KOPT-K1 (cell line): ENCODE data around the gene IFNE.
"Not testable (repeated sequence)": the region's sequence is repeated elsewhere in the genome, so short reads cannot be mapped to it uniquely, and the experiment has no call there.

Experiments used
- H3K27ac ChIP-seq: fragments of 200-600 bp; sonication (generic); 2 replicates; pipeline ENCODE4 v1.5.1; 2016; ENCODE audit warnings: antibody characterized with exemption, mild to moderate bottlenecking, low read depth, low read length; ENCODE audit not compliant: poor library complexity, severe bottlenecking
- H3K36me3 ChIP-seq: fragments of 200-600 bp; sonication (generic); 2 replicates; pipeline ENCODE4 v1.5.1; 2017; ENCODE audit warnings: antibody characterized with exemption, mild to moderate bottlenecking, low read length, moderate library complexity; ENCODE audit not compliant: insufficient read depth
- H3K9me3 ChIP-seq: fragments of 200-600 bp; sonication (generic); 2 replicates; pipeline ENCODE4 v1.5.1; 2017; ENCODE audit warnings: antibody characterized with exemption, low read length, mild to moderate bottlenecking; ENCODE audit not compliant: insufficient read depth, poor library complexity, severe bottlenecking

IFNE gene

GRCh38 chr9:21455320-21455719, 26.8 kb downstream of the IFNE start:
- H3K9me3 ChIP-seq, result no peaks in the 10 kb centered on the region
- no peak overlapping the region for H3K27ac ChIP-seq
- no peaks in the 10 kb centered on the region for H3K36me3 ChIP-seq

GRCh38 chr9:21454149-21454548, 28.0 kb downstream of the IFNE start:
- H3K36me3 ChIP-seq, result no peaks in the 10 kb centered on the region
- H3K9me3 ChIP-seq, result no peaks in the 10 kb centered on the region
- no peak overlapping the region for H3K27ac ChIP-seq

- H3K27ac ChIP-seq, result no peak overlapping the region
- no peaks in the 10 kb centered on the region for H3K36me3 ChIP-seq
- no peaks in the 10 kb centered on the region for H3K9me3 ChIP-seq
Observed at GRCh38 chr9:21452681-21453080, 29.4 kb downstream of the IFNE start.

- Histone ChIP-seq H3K9me3 (no peaks in the 10 kb centered on the region), H3K36me3 (no peaks in the 10 kb centered on the region), H3K27ac (no peak overlapping the region)
Observed at GRCh38 chr9:21450733-21451394, 31.2 kb downstream of the IFNE start.

GRCh38 chr9:21449312-21449711, 32.8 kb downstream of the IFNE start:
- not testable (repeated sequence) for H3K27ac ChIP-seq, H3K36me3 ChIP-seq, H3K9me3 ChIP-seq

- Histone ChIP-seq H3K9me3 (no peaks in the 10 kb centered on the region), H3K36me3 (no peaks in the 10 kb centered on the region), H3K27ac (no peak overlapping the region)
Observed at GRCh38 chr9:21443849-21444625, 38.1 kb downstream of the IFNE start.

GRCh38 chr9:21440139-21440538, 42.0 kb downstream of the IFNE start, which contains the start of gene IFNA1:
Gene IFNA1 (plus strand): TSS chr9:21440439. CDS start chr9:21440508, 69 bp downstream.
- H3K9me3 ChIP-seq, result no peaks in the 10 kb centered on the region
- H3K27ac ChIP-seq, result no peak within 1 kb of the TSS
- H3K36me3 ChIP-seq, result no peaks in the 10 kb centered on the region

- H3K36me3 ChIP-seq, H3K27ac ChIP-seq, H3K9me3 ChIP-seq: not testable (repeated sequence)
Observed at GRCh38 chr9:21435015-21435383, 47.1 kb downstream of the IFNE start.

- Histone ChIP-seq H3K27ac (no peak overlapping the region), H3K36me3 (no peaks in the 10 kb centered on the region), H3K9me3 (no peaks in the 10 kb centered on the region)
Observed at GRCh38 chr9:21434202-21435014, 47.7 kb downstream of the IFNE start.

GRCh38 chr9:21432672-21433425, 49.3 kb downstream of the IFNE start:
- H3K27ac ChIP-seq, result no peak overlapping the region
- H3K9me3 ChIP-seq, result no peaks in the 10 kb centered on the region
- no peaks in the 10 kb centered on the region for H3K36me3 ChIP-seq
